Pancreas (tissue), 10 donors: ENCODE data around the gene FNDC8. TPM values are rescaled to one million over a fixed set of nuclear protein-coding genes. Genes with fewer than 3 reads are reported as not detected.

Source experiments
- ATAC-seq, 4 donors: fragments of 200-7000 bp; cut with Tn5 transposase; one replicate each; pipeline versions ENCODE4 v1.8.0 to v1.9.1; 2020; ENCODE audit warnings: mild to moderate bottlenecking in 4 of 4, moderate library complexity in 4 of 4
- DNase-seq, 6 donors: peaks; one replicate each; pipeline ENCODE4 v3.0.0-alpha.2; 2020
- FAIRE-seq: peaks from 2 replicates; lab custom pipeline; 2012; peaks lifted over from hg19 to GRCh38; lab: Jason Lieb, UNC
- H3K27ac ChIP-seq, 4 donors: fragments of 200-600 bp; sonication (generic); 1 replicate in 3 of 4; 2 replicates in 1 of 4; pipeline versions ENCODE4 v1.5.0 to v1.8.0; 2020
- H3K27me3 ChIP-seq, 4 donors: fragments of 200-600 bp; one replicate each; pipeline ENCODE4 v1.8.0; 2021
- H3K36me3 ChIP-seq, 3 donors: fragments of 200-600 bp; sonication (generic) in 1 of 3; one replicate each; pipeline versions ENCODE4 v1.5.0 to v1.8.0; 2020 to 2021
- H3K4me1 ChIP-seq, 3 donors: fragments of 200-600 bp; one replicate each; pipeline ENCODE4 v1.8.0; 2021
- H3K4me3 ChIP-seq, 4 donors: fragments of 200-600 bp; sonication (generic) in 2 of 4; one replicate each; pipeline versions ENCODE4 v1.5.0 to v1.8.0; 2020 to 2021
- H3K9me3 ChIP-seq, 4 donors: fragments of 200-600 bp; one replicate each; pipeline ENCODE4 v1.8.0; 2021
- WGBS, 2 donors: extraction: QIAGEN DNeasy Blood & Tissue Kit; methylation state at CpG; one replicate each; pipeline ENCODE4 v1.1.7; 2013; 5-methylcytosine and 5-hydroxymethylcytosine counted together
- intact Hi-C, 3 donors: fragments of 100-400 bp; cut with DNase I; formaldehyde crosslinking; loops; one replicate each; pipeline versions ENCODE4 v1.11.1 to v1.14.2; 2022
- polyA plus RNA-seq, 2 donors: library from polyadenylated mRNA; stranded (reverse); fragments of 200-250 nt; gene quantifications; one replicate each; pipeline ENCODE4 v1.2.3, GENCODE V29; 2013
- total RNA-seq, 6 donors: library from RNA; stranded (reverse); fragmentation: NEBNext Ultra II Directional in 4 of 6; extraction: Animal tissue kit (Norgen Biotek cat#: 25700) in 4 of 6; gene quantifications; one replicate each; pipeline versions ENCODE4 v1.2.1 to v1.2.4, GENCODE V29; 2021 to 2023
- TF ChIP-seq, protein P1 (sequence below), 4 donors: fragments of 200-600 bp; sonication (generic) in 3 of 4; IDR thresholded peaks; one replicate each; pipeline versions ENCODE4 v1.5.0 to v1.8.0; 2021; ENCODE audit warnings: antibody characterized with exemption in 4 of 4
- donor health status: healthy with polysubstance abuse.
- donor health status: DM: no; HTN: no; CAD: no; lungs with moderate emphysema.
- donor health status: DM: no; HTN: no; CAD: no.
- donor health status: control.
- donor health status: control.
- donor health status: Bipolar disorder and iron deficiency.
- donor health status: DM: yes; HTN: yes; CAD: no.
- donor health status: DM: no; HTN: no; CAD: no.
- donor health status: DM: no; HTN: no; CAD: no.
- donor health status: DM: yes; HTN: yes; CAD: no.

Gene FNDC8
- total and polyA plus RNA-seq, 8 donors, result not detected

DNA sequence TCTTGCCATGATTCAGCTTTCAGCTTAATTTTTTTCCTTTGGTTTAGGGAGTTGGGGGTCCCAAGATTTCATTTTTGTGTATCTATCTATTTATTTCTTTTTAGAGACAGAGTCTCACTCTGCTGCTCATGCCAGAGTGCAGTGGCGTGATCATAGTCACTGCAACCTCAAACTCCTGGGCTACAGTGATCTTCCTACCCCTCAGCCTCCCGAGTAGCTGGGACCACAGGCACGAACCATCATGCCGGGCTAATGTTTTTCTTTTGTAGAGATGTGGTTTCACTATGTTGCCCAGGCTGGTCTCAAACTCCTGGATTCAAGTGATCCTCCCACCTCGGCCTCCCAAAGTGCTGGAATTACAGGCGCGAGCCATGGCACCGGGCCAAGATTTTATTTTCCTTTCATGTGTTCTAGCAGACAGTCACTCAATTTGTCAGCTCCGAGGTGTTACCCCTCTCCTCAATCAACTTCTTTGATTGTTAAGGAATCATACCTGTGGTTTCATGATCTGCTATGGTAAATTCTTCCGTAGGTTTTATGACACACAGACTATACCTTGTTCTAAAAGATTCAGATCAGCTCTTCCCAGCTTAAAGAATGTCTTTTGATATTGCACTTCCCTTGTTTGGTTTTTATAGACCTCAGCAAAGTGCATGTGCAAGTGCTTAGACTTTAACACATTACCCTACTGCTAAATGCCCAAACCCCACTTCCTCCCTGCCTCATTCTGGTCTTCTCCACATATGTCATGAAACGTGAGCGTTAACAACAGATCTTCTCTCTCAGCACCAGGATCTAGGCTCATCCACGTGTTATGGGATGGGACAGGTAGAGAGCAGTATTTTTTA, 39.2 kb downstream of the FNDC8 start:
- Histone ChIP-seq H3K4me1 (no peaks in the 10 kb centered on the region), H3K27me3 (no peaks in the 10 kb centered on the region), H3K9me3 (no peaks in the 10 kb centered on the region), H3K4me3 (no peak overlapping the region), H3K27ac (no peak overlapping the region), H3K36me3 (no peaks in the 10 kb centered on the region)
- ATAC-seq (no peak), DNase-seq (no peak), FAIRE-seq (no peak)
- TF ChIP-seq, protein P1, sequence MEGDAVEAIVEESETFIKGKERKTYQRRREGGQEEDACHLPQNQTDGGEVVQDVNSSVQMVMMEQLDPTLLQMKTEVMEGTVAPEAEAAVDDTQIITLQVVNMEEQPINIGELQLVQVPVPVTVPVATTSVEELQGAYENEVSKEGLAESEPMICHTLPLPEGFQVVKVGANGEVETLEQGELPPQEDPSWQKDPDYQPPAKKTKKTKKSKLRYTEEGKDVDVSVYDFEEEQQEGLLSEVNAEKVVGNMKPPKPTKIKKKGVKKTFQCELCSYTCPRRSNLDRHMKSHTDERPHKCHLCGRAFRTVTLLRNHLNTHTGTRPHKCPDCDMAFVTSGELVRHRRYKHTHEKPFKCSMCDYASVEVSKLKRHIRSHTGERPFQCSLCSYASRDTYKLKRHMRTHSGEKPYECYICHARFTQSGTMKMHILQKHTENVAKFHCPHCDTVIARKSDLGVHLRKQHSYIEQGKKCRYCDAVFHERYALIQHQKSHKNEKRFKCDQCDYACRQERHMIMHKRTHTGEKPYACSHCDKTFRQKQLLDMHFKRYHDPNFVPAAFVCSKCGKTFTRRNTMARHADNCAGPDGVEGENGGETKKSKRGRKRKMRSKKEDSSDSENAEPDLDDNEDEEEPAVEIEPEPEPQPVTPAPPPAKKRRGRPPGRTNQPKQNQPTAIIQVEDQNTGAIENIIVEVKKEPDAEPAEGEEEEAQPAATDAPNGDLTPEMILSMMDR (IDR thresholded peaks at IDR 0.05), result no peak
- WGBS, 2 donors, result 55 to 65% methylated on average over 13 of the region's 13 CpGs
- intact Hi-C loops, result loop anchor here in 1 of 3 donors (10.0 kb wide), 1 partner anchor 374 kb away; the partner anchor contains the start of gene SLFN12L

GRCh38 chr17:35161281-35161761, 39.9 kb downstream of the FNDC8 start:
- intact Hi-C loops, result loop anchor here in 1 of 3 donors (10.0 kb wide), 1 partner anchor 373 kb away; the partner anchor contains the start of gene SLFN12L
- no peak overlapping the region for H3K27ac ChIP-seq
- FAIRE-seq (no peak), ATAC-seq (no peak), DNase-seq (no peak)
- H3K4me3 ChIP-seq, result no peak overlapping the region
- no peaks in the 10 kb centered on the region for H3K27me3 ChIP-seq
- H3K9me3 ChIP-seq, result no peaks in the 10 kb centered on the region
- 51 to 53% methylated on average over 3 of the region's 3 CpGs for WGBS, 2 donors
- H3K36me3 ChIP-seq, result no peaks in the 10 kb centered on the region
- H3K4me1 ChIP-seq, result no peaks in the 10 kb centered on the region
- TF ChIP-seq, protein P1 (IDR thresholded peaks at IDR 0.05), result no peak

DNA sequence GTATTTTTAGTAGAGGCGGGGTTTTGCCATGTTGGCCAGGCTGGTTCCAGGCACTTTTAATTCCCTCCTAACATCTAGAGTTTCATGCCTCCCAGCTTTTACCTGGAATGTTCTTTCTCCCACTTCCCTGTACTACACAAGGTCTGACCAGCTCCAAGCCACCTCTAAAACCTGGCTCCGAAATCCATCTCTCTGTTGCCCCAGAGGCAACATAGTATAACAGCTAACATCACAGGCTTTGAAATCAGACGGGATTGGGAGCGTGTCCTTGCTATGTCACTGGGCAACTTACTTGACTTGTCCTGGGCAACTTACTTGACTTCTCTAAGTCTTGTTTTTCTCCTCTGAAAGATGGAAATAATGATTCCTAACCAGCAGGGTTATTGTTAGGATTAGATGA, 41.3 kb downstream of the FNDC8 start:
- TF ChIP-seq, protein P1 (IDR thresholded peaks at IDR 0.05), result no peak
- H3K36me3 ChIP-seq, result no peaks in the 10 kb centered on the region
- no peaks in the 10 kb centered on the region for H3K9me3 ChIP-seq
- no peaks in the 10 kb centered on the region for H3K27me3 ChIP-seq
- no peak overlapping the region for H3K27ac ChIP-seq
- H3K4me3 ChIP-seq, result no peak overlapping the region
- DNase-seq (no peak), FAIRE-seq (no peak), ATAC-seq (no peak)
- no peaks in the 10 kb centered on the region for H3K4me1 ChIP-seq
- 59 to 63% methylated on average over 4 of the region's 4 CpGs for WGBS, 2 donors
- intact Hi-C loops, result loop anchor here in 1 of 3 donors (10.0 kb wide), 1 partner anchor 372 kb away; the partner anchor contains the start of gene SLFN12L

DNA sequence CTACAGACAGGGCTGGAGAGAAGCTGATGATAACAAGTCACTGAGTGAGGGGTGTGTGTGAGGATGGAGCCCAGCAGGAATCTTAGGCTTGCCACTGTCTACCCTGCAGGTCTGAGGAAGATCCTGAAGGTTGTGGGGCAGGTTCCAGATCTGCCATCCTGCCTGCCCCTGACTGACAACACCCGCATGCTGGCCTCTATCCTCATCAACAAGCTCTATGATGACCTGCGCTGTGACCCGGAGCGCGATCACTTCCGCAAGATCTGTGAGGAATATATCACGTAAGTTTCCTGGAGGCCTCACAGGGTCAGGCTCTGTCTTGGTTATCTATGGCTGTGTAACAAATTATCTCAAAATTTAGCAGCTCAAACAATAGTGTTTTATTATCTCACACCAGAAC, 42.5 kb downstream of the FNDC8 start:
- H3K36me3 ChIP-seq, result no peaks in the 10 kb centered on the region
- no peak overlapping the region for H3K4me3 ChIP-seq
- no peak for FAIRE-seq
- H3K27ac ChIP-seq, result no peak overlapping the region
- no peak for DNase-seq
- 91% methylated on average over 7 of the region's 7 CpGs for WGBS, 2 donors
- intact Hi-C loops, result loop anchor here in 1 of 3 donors (10.0 kb wide), 1 partner anchor 371 kb away; the partner anchor contains the start of gene SLFN12L
- H3K4me1 ChIP-seq, result no peaks in the 10 kb centered on the region
- H3K27me3 ChIP-seq, result no peaks in the 10 kb centered on the region
- ATAC-seq, result no peak
- H3K9me3 ChIP-seq, result no peaks in the 10 kb centered on the region
- TF ChIP-seq, protein P1 (IDR thresholded peaks at IDR 0.05), result no peak
